IMR-90 (cell line): ENCODE measurements around the gene PRSS12. TPM values are rescaled to one million over a fixed set of nuclear protein-coding genes. Genes with fewer than 3 reads are reported as not detected.

Experiments used
- ATAC-seq: fragments of 200-7000 bp; cut with Tn5 transposase; 2 replicates; pipeline ENCODE4 v1.9.1; 2020; ENCODE audit warnings: low read depth, mild to moderate bottlenecking, moderate library complexity
- BruUV-seq: library from RNA; stranded (reverse); fragments of 400-500 nt; replicated peaks from 2 replicates; lab custom pipeline; 2021; lab: Mats Ljungman, UMichigan
- CTCF ChIA-PET: fragments of 300-600 bp; formaldehyde crosslinking; extraction: SDS; loops from one replicate; lab custom pipeline; 2021; ENCODE audit warnings: antibody characterized with exemption; lab: Yijun Ruan, JAX
- POLR2A ChIA-PET: fragments of 300-600 bp; sonication (Branson Sonifier 250); formaldehyde crosslinking; loops from one replicate; lab custom pipeline; 2022; ENCODE audit warnings: antibody characterized with exemption; ENCODE audit not compliant: unreplicated experiment; lab: Charles Lee
- DNase-seq: peaks from one replicate; pipeline ENCODE4 v3.0.0; 2013
- H2AFZ ChIP-seq: replicated peaks from 2 replicates; pipeline ENCODE3; 2013; ENCODE audit warnings: low read length, mild to moderate bottlenecking; ENCODE audit not compliant: poor library complexity
- H2AK5ac ChIP-seq: 2 replicates; pipeline ENCODE4 v1.6.1; 2013; ENCODE audit warnings: low read depth, low read length, inconsistent platforms
- H2AK9ac ChIP-seq: replicated peaks from 2 replicates; pipeline ENCODE3; 2013; ENCODE audit warnings: mild to moderate bottlenecking, low read depth, low read length, moderate library complexity; ENCODE audit not compliant: poor library complexity
- H2BK120ac ChIP-seq: 2 replicates; pipeline ENCODE4 v1.6.1; 2013; ENCODE audit warnings: low read depth, low read length, inconsistent platforms
- H2BK15ac ChIP-seq: 3 replicates; pipeline ENCODE4 v1.6.1; 2013; ENCODE audit warnings: low read depth, low read length, inconsistent platforms
- H2BK20ac ChIP-seq: 2 replicates; pipeline ENCODE4 v1.6.1; 2013; ENCODE audit warnings: low read depth, mild to moderate bottlenecking, inconsistent platforms, low read length, moderate library complexity
- H2BK5ac ChIP-seq: 2 replicates; pipeline ENCODE4 v1.6.1; 2013; ENCODE audit warnings: mild to moderate bottlenecking, low read depth, low read length, inconsistent platforms; ENCODE audit not compliant: poor library complexity, severe bottlenecking
- H3K14ac ChIP-seq: replicated peaks from 2 replicates; pipeline ENCODE4 v1.6.1; 2013; ENCODE audit warnings: low read depth, low read length, inconsistent platforms
- H3K18ac ChIP-seq: 2 replicates; pipeline ENCODE4 v1.6.1; 2013; ENCODE audit warnings: low read depth, low read length, control low read depth
- H3K23ac ChIP-seq: 2 replicates; pipeline ENCODE4 v1.6.1; 2013; ENCODE audit warnings: low read depth, low read length, inconsistent platforms
- H3K27ac ChIP-seq: 2 replicates; pipeline ENCODE4 v1.5.1; 2013; ENCODE audit warnings: mild to moderate bottlenecking, control low read depth, low read length; ENCODE audit not compliant: insufficient read depth
- H3K27me3 ChIP-seq: 2 replicates; pipeline ENCODE4 v1.6.1; 2013; ENCODE audit warnings: low read length; ENCODE audit not compliant: control insufficient read depth, insufficient read depth
- H3K36me3 ChIP-seq: 2 replicates; pipeline ENCODE4 v1.6.1; 2013; ENCODE audit warnings: low read length, mixed read lengths; ENCODE audit not compliant: control insufficient read depth, insufficient read depth
- H3K4ac ChIP-seq: 2 replicates; pipeline ENCODE4 v1.6.1; 2013; ENCODE audit warnings: low read depth, low read length, inconsistent platforms
- H3K4me1 ChIP-seq: 2 replicates; pipeline ENCODE4 v1.6.1; 2013; ENCODE audit warnings: low read length, mixed read lengths; ENCODE audit not compliant: control insufficient read depth, insufficient read depth
- H3K4me2 ChIP-seq: 2 replicates; pipeline ENCODE4 v1.6.1; 2013; ENCODE audit warnings: low read depth, mild to moderate bottlenecking, control low read depth, low read length, moderate library complexity
- H3K4me3 ChIP-seq: 2 replicates; pipeline ENCODE4 v1.5.1; 2013; ENCODE audit warnings: low read depth, mild to moderate bottlenecking, control low read depth, low read length, moderate library complexity; ENCODE audit not compliant: insufficient read depth
- H3K56ac ChIP-seq: 2 replicates; pipeline ENCODE4 v1.6.1; 2013; ENCODE audit warnings: low read length, inconsistent platforms; ENCODE audit not compliant: insufficient read depth; ENCODE audit errors: extremely low read depth
- H3K79me1 ChIP-seq, 2 experiments: 2 replicates each; pipeline ENCODE4 v1.6.1; 2013; ENCODE audit warnings: low read length in 2 of 2, inconsistent platforms in 1 of 2, low read depth in 1 of 2
- H3K9ac ChIP-seq: 2 replicates; pipeline ENCODE4 v1.6.1; 2013; ENCODE audit warnings: low read depth, low read length, control low read depth
- H3K9me1 ChIP-seq: 2 replicates; pipeline ENCODE4 v1.6.1; 2013; ENCODE audit warnings: low read length, inconsistent platforms; ENCODE audit not compliant: insufficient read depth
- H3K9me3 ChIP-seq: 2 replicates; pipeline ENCODE4 v1.6.1; 2013; ENCODE audit warnings: low read length; ENCODE audit not compliant: control insufficient read depth, insufficient read depth
- H4K20me1 ChIP-seq: 2 replicates; pipeline ENCODE4 v1.6.1; 2013; ENCODE audit warnings: low read length, inconsistent platforms; ENCODE audit not compliant: insufficient read depth
- H4K5ac ChIP-seq: 2 replicates; pipeline ENCODE4 v1.6.1; 2013; ENCODE audit warnings: mild to moderate bottlenecking, low read depth, low read length, control low read depth
- H4K8ac ChIP-seq, 2 experiments: 2 replicates each; pipeline ENCODE4 v1.6.1; 2013; ENCODE audit warnings: low read depth in 2 of 2, low read length in 2 of 2, control low read depth in 1 of 2, inconsistent platforms in 1 of 2
- H4K91ac ChIP-seq: 2 replicates; pipeline ENCODE4 v1.6.1; 2013; ENCODE audit warnings: low read depth, low read length, inconsistent platforms; ENCODE audit not compliant: insufficient read depth
- BHLHE40 ChIP-seq: fragments of 150-350 bp; IDR thresholded peaks from 2 replicates; pipeline ENCODE4 v1.6.1; 2016; ENCODE audit warnings: mild to moderate bottlenecking, low read depth, low read length
- CHD1 ChIP-seq: IDR thresholded peaks from 2 replicates; pipeline ENCODE4 v1.6.1; 2012; ENCODE audit warnings: low read depth, low read length, improper control_type of control experiment
- CTCF ChIP-seq: conservative IDR thresholded peaks from 2 replicates; pipeline ENCODE4 v1.5.1; 2012; ENCODE audit warnings: mild to moderate bottlenecking, low read depth, low read length, improper control_type of control experiment
- ELK1 ChIP-seq: fragments of 150-350 bp; IDR thresholded peaks from 2 replicates; pipeline ENCODE4 v1.6.1; 2016; ENCODE audit warnings: low read depth, mild to moderate bottlenecking, low read length, moderate library complexity, borderline replicate concordance
- MXI1 ChIP-seq: IDR thresholded peaks from 2 replicates; pipeline ENCODE4 v1.6.1; 2012; ENCODE audit warnings: low read depth, mild to moderate bottlenecking, low read length, moderate library complexity, borderline replicate concordance
- NFE2L2 ChIP-seq: fragments of 150-350 bp; IDR thresholded peaks from 2 replicates; pipeline ENCODE4 v1.6.1; 2016; ENCODE audit warnings: low read depth, mild to moderate bottlenecking, low read length
- POLR2A ChIP-seq: IDR thresholded peaks from 2 replicates; pipeline ENCODE4 v1.6.1; 2012; ENCODE audit warnings: mild to moderate bottlenecking, low read depth, low read length
- RAD21 ChIP-seq: IDR thresholded peaks from 2 replicates; pipeline ENCODE4 v1.6.1; 2012; ENCODE audit warnings: low read length, improper control_type of control experiment
- RCOR1 ChIP-seq: IDR thresholded peaks from 2 replicates; pipeline ENCODE4 v1.6.1; 2012; ENCODE audit warnings: mild to moderate bottlenecking, low read length, improper control_type of control experiment; ENCODE audit not compliant: insufficient replicate concordance
- SMC3 ChIP-seq: fragments of 150-350 bp; IDR thresholded peaks from 2 replicates; pipeline ENCODE4 v1.6.1; 2016; ENCODE audit warnings: low read depth, mild to moderate bottlenecking, antibody characterized with exemption, low read length, moderate library complexity
- WGBS, 2 experiments: methylation state at CpG; one replicate each; pipeline versions ENCODE4 v1.1.5 to v1.1.7; 2013; ENCODE audit warnings: missing lambda C conversion rate in 2 of 2; ENCODE audit not compliant: insufficient read length in 1 of 2; ENCODE audit errors: extremely low coverage in 2 of 2; 5-methylcytosine and 5-hydroxymethylcytosine counted together
- dilution Hi-C: fragments of 300-500 bp; cut with HindIII; formaldehyde crosslinking; loops from one replicate; pipeline ENCODE4 v1.14.3; 2018; ENCODE audit warnings: low sequenced_read_pairs; ENCODE audit not compliant: unreplicated experiment
- in situ Hi-C: fragments of 300-500 bp; cut with MboI; formaldehyde crosslinking; loops from 3 replicates; pipeline ENCODE4 v1.14.3; 2019; ENCODE audit warnings: low sequenced_read_pairs, inconsistent platforms, mixed read lengths
- intact Hi-C: fragments of 100-400 bp; cut with micrococcal nuclease; formaldehyde crosslinking; loops from 2 replicates; pipeline ENCODE4 v1.10.0; 2022
- polyA plus RNA-seq, 3 experiments: library from polyadenylated mRNA; depleted of rRNA; stranded (reverse); fragments of >200 nt; gene quantifications; 2 replicates each; pipeline ENCODE4 v1.2.3, GENCODE V29; 2012; ENCODE audit warnings: low replicate concordance in 1 of 3
- total RNA-seq: library from RNA; depleted of rRNA; stranded (reverse); fragments of >200 nt; gene quantifications from 2 replicates; pipeline ENCODE4 v1.2.3, GENCODE V29; 2012

Gene PRSS12
- total and polyA plus RNA-seq, 2 of the 4 experiments (the other 2 are of a cell fraction) = 51.1 to 71.5 TPM

GRCh38 chr4:118331352-118331751 is 21.5 kb downstream of the PRSS12 start:
- H2AFZ ChIP-seq = no peak overlapping the region
- H2BK5ac ChIP-seq = no peak overlapping the region
- no peak overlapping the region for H2BK120ac ChIP-seq
- no CpG with 5 or more reads among the region's 3 CpGs for WGBS, 2 experiments
- no peak overlapping the region for H3K23ac ChIP-seq
- ChIA-PET CTCF (interaction anchor here (0.6 kb wide), 1 partner anchor 30 kb away, joined by 3 read pairs; no protein-coding TSS in a partner anchor), POLR2A (no interaction called here)
- H3K18ac ChIP-seq = no peak overlapping the region
- ATAC-seq = no peak
- peaks cover 8% of the 10 kb centered on the region in 2 experiments; a peak in 3 of 4 replicates for H3K79me1 ChIP-seq
- no peak overlapping the region for H4K8ac ChIP-seq
- no peak overlapping the region for H2AK9ac ChIP-seq
- H3K9me1 ChIP-seq = peaks cover 3% of the 10 kb centered on the region; the same call in 1 of the 2 replicates
- TF ChIP-seq RAD21 (no peak), ELK1 (no peak), BHLHE40 (no peak), CHD1 (no peak), NFE2L2 (no peak), POLR2A (no peak), CTCF (no peak), MXI1 (no peak), SMC3 (no peak), RCOR1 (no peak)
- H3K27ac ChIP-seq = no peak overlapping the region
- H4K20me1 ChIP-seq = no peaks in the 10 kb centered on the region
- no peak overlapping the region for H3K4ac ChIP-seq
- no peak overlapping the region for H3K4me2 ChIP-seq
- no peak overlapping the region for H3K56ac ChIP-seq
- no peaks in the 10 kb centered on the region for H3K27me3 ChIP-seq
- dilution Hi-C loops = no loop called here
- H3K4me3 ChIP-seq = no peak overlapping the region
- in situ Hi-C loops = loop anchor here (5.0 kb wide), 1 partner anchor 39 kb away; no protein-coding TSS in a partner anchor
- peaks cover 4% of the 10 kb centered on the region; the same call in 1 of the 2 replicates for H3K36me3 ChIP-seq
- H3K14ac ChIP-seq = no peak overlapping the region
- no peak overlapping the region for H2BK15ac ChIP-seq
- intact Hi-C loops = no loop called here
- H3K9me3 ChIP-seq = no peaks in the 10 kb centered on the region
- peaks cover 4% of the 10 kb centered on the region; the same call in 1 of the 2 replicates for H3K4me1 ChIP-seq
- no peak overlapping the region for H4K5ac ChIP-seq
- no peak overlapping the region for H3K9ac ChIP-seq
- no peak overlapping the region for H2AK5ac ChIP-seq
- DNase-seq = no peak
- no peak overlapping the region for H4K91ac ChIP-seq
- H2BK20ac ChIP-seq = no peak overlapping the region
- no TSS peak for BruUV-seq
